Calu3 (cell line): Measurements from ENCODE around the gene TXNL4B. TPM values are rescaled to one million over a fixed set of nuclear protein-coding genes. Genes with fewer than 3 reads are reported as not detected.

Experiments used
- BruUV-seq: library from RNA; stranded (reverse); fragments of 400-500 nt; replicated peaks from 2 replicates; lab custom pipeline; 2021; lab: Mats Ljungman, UMichigan
- CTCF ChIA-PET: fragments of 300-600 bp; sonication (Branson Sonifier 250); formaldehyde crosslinking; loops from one replicate; lab custom pipeline; 2022; ENCODE audit warnings: antibody characterized with exemption; lab: Charles Lee
- DNase-seq: peaks from one replicate; pipeline ENCODE4 v3.0.0; 2022
- H3K27ac Mint-ChIP-seq: one replicate; pipeline ENCODE4 v1.8.0; 2022; ENCODE audit warnings: mixed read lengths; ENCODE audit not compliant: unreplicated experiment
- H3K27me3 Mint-ChIP-seq: one replicate; pipeline ENCODE4 v1.8.0; 2022; ENCODE audit warnings: mixed read lengths; ENCODE audit not compliant: unreplicated experiment
- H3K36me3 Mint-ChIP-seq: one replicate; pipeline ENCODE4 v1.8.0; 2022; ENCODE audit warnings: mild to moderate bottlenecking, moderate library complexity, mixed read lengths; ENCODE audit not compliant: insufficient read depth, unreplicated experiment
- H3K4me1 Mint-ChIP-seq: one replicate; pipeline ENCODE4 v1.8.0; 2022; ENCODE audit warnings: mild to moderate bottlenecking, low read depth, mixed read lengths; ENCODE audit not compliant: unreplicated experiment
- H3K4me3 Mint-ChIP-seq: one replicate; pipeline ENCODE4 v1.8.0; 2022; ENCODE audit warnings: mild to moderate bottlenecking, low read depth, moderate library complexity, mixed read lengths; ENCODE audit not compliant: unreplicated experiment
- H3K9me3 Mint-ChIP-seq: one replicate; pipeline ENCODE4 v1.8.0; 2022; ENCODE audit warnings: low read depth, mixed read lengths; ENCODE audit not compliant: unreplicated experiment
- CTCF ChIP-seq: fragments of 200-600 bp; IDR thresholded peaks from one replicate; pipeline ENCODE4 v1.8.0; 2022; ENCODE audit warnings: antibody characterized with exemption; ENCODE audit not compliant: unreplicated experiment
- intact Hi-C: fragments of 100-400 bp; cut with micrococcal nuclease; formaldehyde crosslinking; loops from one replicate; pipeline ENCODE4 v1.10.0; 2022; ENCODE audit not compliant: unreplicated experiment
- total RNA-seq: library from RNA; stranded (reverse); gene quantifications from 2 replicates; pipeline ENCODE4 v1.2.3, GENCODE V29; 2022

Gene TXNL4B
- total RNA-seq, 1 experiment from 2014 or later = 18.0 TPM

GRCh38 chr16:72122308-72122707, 28.9 kb upstream of the TXNL4B start:
- BruUV-seq = no TSS peak
- intact Hi-C loops = no loop called here
- no peak overlapping the region for H3K27ac Mint-ChIP-seq
- no peak for DNase-seq
- peaks cover 18% of the 10 kb centered on the region for H3K4me1 Mint-ChIP-seq
- CTCF ChIA-PET = interaction anchor here (1.8 kb wide), 1 partner anchor 16 kb away, joined by 4 read pairs; no protein-coding TSS in a partner anchor
- no peak for TF ChIP-seq CTCF
- H3K27me3 Mint-ChIP-seq = no peaks in the 10 kb centered on the region
- H3K4me3 Mint-ChIP-seq = no peak overlapping the region
- no peaks in the 10 kb centered on the region for H3K36me3 Mint-ChIP-seq
- no peaks in the 10 kb centered on the region for H3K9me3 Mint-ChIP-seq

GRCh38 chr16:72120026-72120425, 26.6 kb upstream of the TXNL4B start:
- Mint-ChIP-seq H3K27me3 (no peaks in the 10 kb centered on the region), H3K36me3 (no peaks in the 10 kb centered on the region), H3K27ac (no peak overlapping the region), H3K4me1 (peaks cover 2% of the 10 kb centered on the region), H3K9me3 (no peaks in the 10 kb centered on the region), H3K4me3 (no peak overlapping the region)
- TF ChIP-seq CTCF = no peak
- no TSS peak for BruUV-seq
- CTCF ChIA-PET = no interaction called here
- no peak for DNase-seq
- intact Hi-C loops = no loop called here

GRCh38 chr16:72113616-72113945, 20.2 kb upstream of the TXNL4B start:
- no peak for TF ChIP-seq CTCF
- Mint-ChIP-seq H3K36me3 (peaks cover 18% of the 10 kb centered on the region), H3K4me3 (no peak overlapping the region), H3K27me3 (no peaks in the 10 kb centered on the region), H3K27ac (no peak overlapping the region), H3K4me1 (no peaks in the 10 kb centered on the region), H3K9me3 (no peaks in the 10 kb centered on the region)
- BruUV-seq = no TSS peak
- DNase-seq = no peak
- CTCF ChIA-PET = no interaction called here
- intact Hi-C loops = no loop called here

- no TSS peak for BruUV-seq
- no peak overlapping the region for H3K27ac Mint-ChIP-seq
- no peaks in the 10 kb centered on the region for H3K9me3 Mint-ChIP-seq
- DNase-seq = no peak
- peaks cover 18% of the 10 kb centered on the region for H3K36me3 Mint-ChIP-seq
- no peaks in the 10 kb centered on the region for H3K4me1 Mint-ChIP-seq
- no peak overlapping the region for H3K4me3 Mint-ChIP-seq
- CTCF ChIA-PET = no interaction called here
- TF ChIP-seq CTCF = no peak
- intact Hi-C loops = no loop called here
- no peaks in the 10 kb centered on the region for H3K27me3 Mint-ChIP-seq
Measured at GRCh38 chr16:72112906-72113615, 19.6 kb upstream of the TXNL4B start.
